Liver (tissue), 9 donors: ENCODE data around the gene SPG21. TPM values are rescaled to one million over a fixed set of nuclear protein-coding genes. Genes with fewer than 3 reads are reported as not detected.

Experiments
- DNase-seq: peaks from one replicate; pipeline ENCODE4 v3.0.0-alpha.2; 2017; ENCODE audit warnings: low spot score
- H3K27ac ChIP-seq, 2 donors: one replicate each; pipeline ENCODE4 v1.7.0; 2013; ENCODE audit warnings: inconsistent platforms in 2 of 2, low read length in 2 of 2, control low read depth in 1 of 2, low read depth in 1 of 2, mild to moderate bottlenecking in 1 of 2
- H3K27me3 ChIP-seq, 4 donors: one replicate each; pipeline versions ENCODE4 v1.6.1 to v1.7.0; 2013; ENCODE audit warnings: low read length in 3 of 4, inconsistent platforms in 1 of 4, mild to moderate bottlenecking in 1 of 4, moderate library complexity in 1 of 4; ENCODE audit not compliant: control insufficient read depth in 4 of 4, insufficient read depth in 4 of 4
- H3K36me3 ChIP-seq, 4 donors: one replicate each; pipeline versions ENCODE4 v1.6.1 to v1.7.0; 2013; ENCODE audit warnings: low read length in 3 of 4, mild to moderate bottlenecking in 3 of 4, low read depth in 1 of 4, moderate library complexity in 1 of 4; ENCODE audit not compliant: control insufficient read depth in 4 of 4, insufficient read depth in 3 of 4
- H3K4me1 ChIP-seq, 4 donors: one replicate each; pipeline versions ENCODE4 v1.6.1 to v1.7.0; 2013; ENCODE audit warnings: low read length in 3 of 4, mild to moderate bottlenecking in 3 of 4, moderate library complexity in 1 of 4; ENCODE audit not compliant: control insufficient read depth in 4 of 4, insufficient read depth in 4 of 4
- H3K4me3 ChIP-seq, 3 donors: one replicate each; pipeline versions ENCODE4 v1.6.1 to v1.7.0; 2013; ENCODE audit warnings: low read length in 3 of 3, control low read depth in 1 of 3, low read depth in 1 of 3, mild to moderate bottlenecking in 1 of 3
- H3K9ac ChIP-seq, 2 donors: one replicate each; pipeline ENCODE4 v1.7.0; 2013; ENCODE audit warnings: low read length in 2 of 2, mild to moderate bottlenecking in 2 of 2, moderate library complexity in 2 of 2, control low read depth in 1 of 2, low read depth in 1 of 2
- H3K9me3 ChIP-seq, 4 donors: one replicate each; pipeline versions ENCODE4 v1.6.1 to v1.7.0; 2013; ENCODE audit warnings: low read length in 3 of 4; ENCODE audit not compliant: control insufficient read depth in 4 of 4
- ATF3 ChIP-seq: IDR thresholded peaks from 2 replicates; pipeline ENCODE4 v1.6.1; 2016; ENCODE audit warnings: antibody characterized with exemption
- EGR1 ChIP-seq, 2 donors: IDR thresholded peaks; 2 replicates each; pipeline ENCODE4 v1.6.1; 2016 to 2018; ENCODE audit warnings: antibody characterized with exemption in 2 of 2, low read depth in 2 of 2
- FOXA1 ChIP-seq: IDR thresholded peaks from 2 replicates; pipeline ENCODE4 v1.6.1; 2016; ENCODE audit warnings: antibody characterized with exemption
- FOXA2 ChIP-seq: IDR thresholded peaks from 2 replicates; pipeline ENCODE4 v1.6.1; 2016; ENCODE audit warnings: antibody characterized with exemption
- GABPA ChIP-seq, 2 donors: IDR thresholded peaks in 1 of 2; conservative IDR thresholded peaks in 1 of 2; 2 replicates each; pipeline ENCODE4 v1.6.1; 2016; ENCODE audit warnings: antibody characterized with exemption in 2 of 2, mild to moderate bottlenecking in 1 of 2, moderate library complexity in 1 of 2
- HNF4A ChIP-seq, 2 donors: conservative IDR thresholded peaks; 2 replicates each; pipeline ENCODE4 v1.6.1; 2016; ENCODE audit warnings: antibody characterized with exemption in 2 of 2, mild to moderate bottlenecking in 2 of 2
- HNF4G ChIP-seq: IDR thresholded peaks from 2 replicates; pipeline ENCODE4 v1.6.1; 2016; ENCODE audit warnings: antibody characterized with exemption
- MAX ChIP-seq: IDR thresholded peaks from 2 replicates; pipeline ENCODE4 v1.6.1; 2016; ENCODE audit warnings: antibody characterized with exemption
- NR2F2 ChIP-seq: IDR thresholded peaks from 2 replicates; pipeline ENCODE4 v1.6.1; 2016; ENCODE audit warnings: antibody characterized with exemption
- RAD21 ChIP-seq, 2 donors: IDR thresholded peaks; 2 replicates each; pipeline ENCODE4 v1.6.1; 2016; ENCODE audit warnings: antibody characterized with exemption in 2 of 2, mild to moderate bottlenecking in 2 of 2
- RXRA ChIP-seq, 2 donors: IDR thresholded peaks; 2 replicates each; pipeline ENCODE4 v1.6.1; 2017 to 2018; ENCODE audit warnings: antibody characterized with exemption in 2 of 2, mild to moderate bottlenecking in 1 of 2
- SP1 ChIP-seq: IDR thresholded peaks from 2 replicates; pipeline ENCODE4 v1.6.1; 2018; ENCODE audit warnings: antibody characterized with exemption, mild to moderate bottlenecking
- TAF1 ChIP-seq: conservative IDR thresholded peaks from 2 replicates; pipeline ENCODE4 v1.6.1; 2016; ENCODE audit warnings: antibody characterized with exemption, mild to moderate bottlenecking
- YY1 ChIP-seq: IDR thresholded peaks from 2 replicates; pipeline ENCODE4 v1.6.1; 2016; ENCODE audit warnings: antibody characterized with exemption, mild to moderate bottlenecking
- ZBTB33 ChIP-seq: IDR thresholded peaks from 2 replicates; pipeline ENCODE4 v1.6.1; 2016; ENCODE audit warnings: antibody characterized with exemption
- WGBS: extraction: QIAGEN DNeasy Blood & Tissue Kit; methylation state at CpG from one replicate; pipeline ENCODE4 v1.1.7; 2013; 5-methylcytosine and 5-hydroxymethylcytosine counted together
- polyA plus RNA-seq, 2 donors: library from polyadenylated mRNA; stranded (reverse) in 1 of 2; unstranded in 1 of 2; fragments of 200-250 nt in 1 of 2; fragments of >200 nt in 1 of 2; fragmentation: Nextera tagmentation in 1 of 2; extraction: Ambion mirVana in 1 of 2; gene quantifications; one replicate each; pipeline versions ENCODE4 v1.2.1 to v1.2.3, GENCODE V29; 2013 to 2015
- total RNA-seq, 2 donors: library from RNA; depleted of rRNA; stranded (reverse); fragments of >200 nt; gene quantifications; one replicate each; pipeline ENCODE4 v1.2.3, GENCODE V29; 2014
- donor health status: healthy.
- donor health status: healthy.
- donor health status: healthy.
- donor health status: healthy.
- donor health status: healthy.

SPG21 gene
- total and polyA plus RNA-seq, 4 donors, result 27.4 to 50.7 (median 41.2) TPM

GRCh38 chr15:64934023-64934422 is 55.7 kb downstream of the SPG21 start:
- DNase-seq, result no peak
- TF ChIP-seq FOXA1, result no peak
- TF ChIP-seq FOXA2, result no peak
- no peak for TF ChIP-seq HNF4G
- TF ChIP-seq ATF3, result no peak
- no peak for TF ChIP-seq RAD21 (IDR thresholded peaks at IDR 0.05)
- no peak for TF ChIP-seq MAX
- TF ChIP-seq GABPA (IDR thresholded peaks at IDR 0.05 in 1 of 2, conservative IDR thresholded peaks at IDR 0.05 in 1 of 2), result no peak
- no peak for TF ChIP-seq SP1
- TF ChIP-seq ZBTB33, result no peak
- TF ChIP-seq YY1, result no peak
- TF ChIP-seq RXRA (IDR thresholded peaks at IDR 0.05), result no peak
- Histone ChIP-seq H3K27me3 (no peaks in the 10 kb centered on the region), H3K36me3 (no peaks in the 10 kb centered on the region), H3K9ac (no peak overlapping the region), H3K9me3 (no peaks in the 10 kb centered on the region), H3K4me1 (peaks cover 0 to 4% (median 0%) of the 10 kb centered on the region in 4 donors), H3K4me3 (no peak overlapping the region), H3K27ac (no peak overlapping the region)
- WGBS, result 98% methylated on average over 11 of the region's 11 CpGs

- no peak for TF ChIP-seq RAD21 (IDR thresholded peaks at IDR 0.05)
- TF ChIP-seq EGR1 (IDR thresholded peaks at IDR 0.05; ENCODE audit: low read depth in 2 of 2), result no peak
- no peak for TF ChIP-seq TAF1
- no peak for TF ChIP-seq YY1
- no peak for TF ChIP-seq HNF4A (conservative IDR thresholded peaks at IDR 0.05)
- no peak for TF ChIP-seq RXRA (IDR thresholded peaks at IDR 0.05)
- no peak for TF ChIP-seq ZBTB33
- no peak for TF ChIP-seq NR2F2
- TF ChIP-seq ATF3, result no peak
- TF ChIP-seq FOXA1, result no peak
- H3K4me3 ChIP-seq, result no peak overlapping the region
- H3K9me3 ChIP-seq, result no peaks in the 10 kb centered on the region
- no peaks in the 10 kb centered on the region for H3K27me3 ChIP-seq
- peak; percentile 9 for DNase-seq
- 90% methylated on average over 8 of the region's 8 CpGs for WGBS
- no peak overlapping the region for H3K9ac ChIP-seq
- no peak overlapping the region for H3K27ac ChIP-seq
- no peaks in the 10 kb centered on the region for H3K36me3 ChIP-seq
- peaks cover 0 to under 1% (median 0%) of the 10 kb centered on the region in 4 donors for H3K4me1 ChIP-seq
These were observed 58.3 kb downstream of the SPG21 start for GRCh38 chr15:64931381-64931780.
